DND-41 (cell line): Measurements from ENCODE around the gene ADAMTSL4.

ENCODE experiments used
- EZH2 ChIP-seq: IDR thresholded peaks from 3 replicates; pipeline ENCODE4 v1.6.1; 2012; ENCODE audit warnings: borderline replicate concordance, low read depth, mild to moderate bottlenecking, moderate library complexity, low read length, inconsistent platforms; ENCODE audit not compliant: severe bottlenecking
- TF ChIP-seq, protein P1 (sequence below): IDR thresholded peaks from 2 replicates; pipeline ENCODE4 v1.5.1; 2012; ENCODE audit warnings: borderline replicate concordance, low read length, moderate library complexity, mild to moderate bottlenecking; ENCODE audit not compliant: poor library complexity, severe bottlenecking; ENCODE audit errors: extremely low read depth

DNA sequence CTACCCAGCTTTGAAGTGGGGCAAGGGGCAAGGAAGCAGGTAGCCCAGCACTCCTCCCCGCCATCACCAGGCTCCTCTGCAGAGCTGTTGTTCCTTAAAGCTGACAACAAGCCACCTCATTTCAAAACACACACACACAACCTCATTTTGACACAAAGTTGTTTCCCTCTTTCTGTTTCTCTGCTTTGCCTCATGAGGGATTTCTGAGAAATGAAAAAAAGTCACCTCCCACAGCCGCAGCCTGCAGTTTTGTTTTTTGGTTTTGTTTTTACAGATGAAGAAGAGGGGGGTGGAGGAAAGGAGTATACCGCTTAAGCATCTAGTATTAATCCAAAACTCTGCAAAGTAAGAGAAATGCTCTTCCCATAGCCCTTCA lies 18.1 kb downstream of the ADAMTSL4 start:
- TF ChIP-seq, protein P1, sequence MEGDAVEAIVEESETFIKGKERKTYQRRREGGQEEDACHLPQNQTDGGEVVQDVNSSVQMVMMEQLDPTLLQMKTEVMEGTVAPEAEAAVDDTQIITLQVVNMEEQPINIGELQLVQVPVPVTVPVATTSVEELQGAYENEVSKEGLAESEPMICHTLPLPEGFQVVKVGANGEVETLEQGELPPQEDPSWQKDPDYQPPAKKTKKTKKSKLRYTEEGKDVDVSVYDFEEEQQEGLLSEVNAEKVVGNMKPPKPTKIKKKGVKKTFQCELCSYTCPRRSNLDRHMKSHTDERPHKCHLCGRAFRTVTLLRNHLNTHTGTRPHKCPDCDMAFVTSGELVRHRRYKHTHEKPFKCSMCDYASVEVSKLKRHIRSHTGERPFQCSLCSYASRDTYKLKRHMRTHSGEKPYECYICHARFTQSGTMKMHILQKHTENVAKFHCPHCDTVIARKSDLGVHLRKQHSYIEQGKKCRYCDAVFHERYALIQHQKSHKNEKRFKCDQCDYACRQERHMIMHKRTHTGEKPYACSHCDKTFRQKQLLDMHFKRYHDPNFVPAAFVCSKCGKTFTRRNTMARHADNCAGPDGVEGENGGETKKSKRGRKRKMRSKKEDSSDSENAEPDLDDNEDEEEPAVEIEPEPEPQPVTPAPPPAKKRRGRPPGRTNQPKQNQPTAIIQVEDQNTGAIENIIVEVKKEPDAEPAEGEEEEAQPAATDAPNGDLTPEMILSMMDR = no peak
- TF ChIP-seq EZH2 = no peak
